Erythroblast (primary cell): ENCODE data around the gene MAPK10.

ENCODE experiments used
- GATA1 ChIP-seq: IDR thresholded peaks from 2 replicates; pipeline ENCODE4 v1.6.1; 2011; ENCODE audit warnings: low read depth, mild to moderate bottlenecking, control low read depth, low read length, moderate library complexity
- POLR2A ChIP-seq: IDR thresholded peaks from 2 replicates; pipeline ENCODE4 v1.6.1; 2011; ENCODE audit warnings: mild to moderate bottlenecking, low read length

DNA sequence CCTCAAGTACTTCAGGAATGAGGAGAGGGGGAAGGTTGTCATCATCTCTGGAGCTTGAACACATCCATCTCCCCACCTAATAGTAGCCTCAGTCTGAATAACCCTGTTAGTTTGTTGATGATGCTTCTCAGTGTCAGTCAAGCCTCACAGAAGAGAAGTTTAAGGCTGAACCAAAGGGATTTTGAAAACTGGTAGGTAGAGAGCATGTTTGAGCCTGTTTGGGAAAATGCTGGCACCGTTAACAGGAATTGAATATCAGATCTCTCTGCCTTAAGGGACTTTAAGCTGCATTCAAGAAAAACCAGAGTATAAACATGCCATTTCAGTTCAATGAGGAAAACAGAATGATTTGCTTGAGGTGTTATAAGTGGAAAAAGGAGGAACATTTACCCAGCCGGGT is 73.1 kb downstream of the MAPK10 start:
- TF ChIP-seq POLR2A (no peak), GATA1 (no peak)
